ENCODE measurements around the gene EMILIN1.

Gene EMILIN1

GRCh38 chr2:27085673-27086089, 7.3 kb downstream of the EMILIN1 start:
- Histone ChIP-seq H3K4me3 (peak overlapping the region; percentile 82), H3K9me3 (ENCODE audit: low read depth, low read length) (no peaks in the 10 kb centered on the region), H3K36me3 (ENCODE audit: insufficient read depth, low read length) (peaks cover 17% of the 10 kb centered on the region; the same call in 1 of the 2 replicates), H3K9ac (ENCODE audit: insufficient read length) (peak overlapping the region; percentile 91), H3K27ac (no peak overlapping the region)
- TF ChIP-seq FOXP2 (optimal IDR thresholded peaks at IDR 0.05; ENCODE audit: control extremely low read depth, extremely low read length, insufficient read depth) (no peak), EZH2 (IDR thresholded peaks at IDR 0.05) (no peak), POLR2AphosphoS5 (IDR thresholded peaks at IDR 0.05; ENCODE audit: borderline replicate concordance, low read depth, low read length) (no peak)
- no peak for DNase-seq (ENCODE audit: low read depth, low spot score)

GRCh38 chr2:27086090-27086723, 7.8 kb downstream of the EMILIN1 start:
- H3K36me3 ChIP-seq (ENCODE audit: insufficient read depth, low read length), result peaks cover 17% of the 10 kb centered on the region; the same call in 1 of the 2 replicates
- no peak for DNase-seq (ENCODE audit: low read depth, low spot score)
- H3K27ac ChIP-seq, result peak overlapping the region; percentile 73; the same call in 1 of the 2 replicates
- H3K4me3 ChIP-seq, result peak overlapping the region; percentile 82
- no peaks in the 10 kb centered on the region for H3K9me3 ChIP-seq (ENCODE audit: low read depth, low read length)
- TF ChIP-seq EZH2 (IDR thresholded peaks at IDR 0.05) (no peak), POLR2AphosphoS5 (IDR thresholded peaks at IDR 0.05; ENCODE audit: borderline replicate concordance, low read depth, low read length) (peak; percentile 69), FOXP2 (optimal IDR thresholded peaks at IDR 0.05; ENCODE audit: control extremely low read depth, extremely low read length, insufficient read depth) (peak; percentile 70)
- peak overlapping the region; percentile 91 for H3K9ac ChIP-seq (ENCODE audit: insufficient read length)

- no peaks in the 10 kb centered on the region for H3K9me3 ChIP-seq (ENCODE audit: low read depth, low read length)
- TF ChIP-seq EZH2 (IDR thresholded peaks at IDR 0.05) (no peak), FOXP2 (optimal IDR thresholded peaks at IDR 0.05; ENCODE audit: control extremely low read depth, extremely low read length, insufficient read depth) (no peak), POLR2AphosphoS5 (IDR thresholded peaks at IDR 0.05; ENCODE audit: borderline replicate concordance, low read depth, low read length) (no peak; the same call in 1 of the 2 replicates)
- H3K9ac ChIP-seq (ENCODE audit: insufficient read length), result peak within 1 kb of the TSS; percentile 91
- no peak for DNase-seq (ENCODE audit: low read depth, low spot score)
- peak within 1 kb of the TSS; percentile 73; the same call in 1 of the 2 replicates for H3K27ac ChIP-seq
- peak within 1 kb of the TSS; percentile 82 for H3K4me3 ChIP-seq
- H3K36me3 ChIP-seq (ENCODE audit: insufficient read depth, low read length), result peaks cover 10% of the 10 kb centered on the region; the same call in 1 of the 2 replicates
Measured at GRCh38 chr2:27086724-27087593, 8.5 kb downstream of the EMILIN1 start, which contains the start of gene KHK. Gene KHK (plus strand): TSS chr2:27086772. CDS start chr2:27087260, 488 bp downstream.

- Histone ChIP-seq H3K4me3 (peak overlapping the region; percentile 82), H3K9me3 (ENCODE audit: low read depth, low read length) (no peaks in the 10 kb centered on the region), H3K36me3 (ENCODE audit: insufficient read depth, low read length) (peaks cover 2% of the 10 kb centered on the region; the same call in 1 of the 2 replicates), H3K9ac (ENCODE audit: insufficient read length) (peak overlapping the region; percentile 71), H3K27ac (0 out of 2 replicates have a peak overlapping the region, but pooled peaks have one; percentile 19)
- TF ChIP-seq POLR2AphosphoS5 (IDR thresholded peaks at IDR 0.05; ENCODE audit: borderline replicate concordance, low read depth, low read length) (no peak), FOXP2 (optimal IDR thresholded peaks at IDR 0.05; ENCODE audit: control extremely low read depth, extremely low read length, insufficient read depth) (no peak), EZH2 (IDR thresholded peaks at IDR 0.05) (no peak)
- DNase-seq (ENCODE audit: low read depth, low spot score), result no peak
Measured at GRCh38 chr2:27087823-27088410, 9.5 kb downstream of the EMILIN1 start.

- no peaks in the 10 kb centered on the region for H3K9me3 ChIP-seq (ENCODE audit: low read depth, low read length)
- peak overlapping the region; percentile 47 for H3K9ac ChIP-seq (ENCODE audit: insufficient read length)
- TF ChIP-seq FOXP2 (optimal IDR thresholded peaks at IDR 0.05; ENCODE audit: control extremely low read depth, extremely low read length, insufficient read depth) (no peak), POLR2AphosphoS5 (IDR thresholded peaks at IDR 0.05; ENCODE audit: borderline replicate concordance, low read depth, low read length) (no peak), EZH2 (IDR thresholded peaks at IDR 0.05) (no peak)
- no peaks in the 10 kb centered on the region for H3K36me3 ChIP-seq (ENCODE audit: insufficient read depth, low read length)
- no peak overlapping the region for H3K27ac ChIP-seq
- DNase-seq (ENCODE audit: low read depth, low spot score), result no peak
- H3K4me3 ChIP-seq, result peak overlapping the region; percentile 45
Measured at GRCh38 chr2:27088634-27089033, 10.2 kb downstream of the EMILIN1 start.

- Histone ChIP-seq H3K36me3 (ENCODE audit: insufficient read depth, low read length) (no peaks in the 10 kb centered on the region), H3K4me3 (peak overlapping the region; percentile 45; the same call in 1 of the 2 replicates), H3K9ac (ENCODE audit: insufficient read length) (no peak overlapping the region)
Measured at GRCh38 chr2:27089111-27089954, 10.9 kb downstream of the EMILIN1 start.

More at GRCh38 chr2:27089111-27089954, 10.9 kb downstream of the EMILIN1 start:
- H3K9me3 ChIP-seq (ENCODE audit: low read depth, low read length), result no peaks in the 10 kb centered on the region
- no peak overlapping the region for H3K27ac ChIP-seq
- TF ChIP-seq EZH2 (IDR thresholded peaks at IDR 0.05) (no peak), POLR2AphosphoS5 (IDR thresholded peaks at IDR 0.05; ENCODE audit: borderline replicate concordance, low read depth, low read length) (no peak), FOXP2 (optimal IDR thresholded peaks at IDR 0.05; ENCODE audit: control extremely low read depth, extremely low read length, insufficient read depth) (no peak)
- DNase-seq (ENCODE audit: low read depth, low spot score), result no peak
